Middle frontal gyrus (tissue), 1 donor: ENCODE results near the gene AKAP13.

Experiments
- DNase-seq: peaks from one replicate; pipeline ENCODE4 v3.0.0-alpha.2; 2015; ENCODE audit warnings: low spot score; ENCODE audit errors: extremely low spot score

Gene AKAP13

GRCh38 chr15:85764649-85765277, 384.4 kb downstream of the AKAP13 start:
- DNase-seq = no peak

GRCh38 chr15:85766001-85766831, 385.8 kb downstream of the AKAP13 start:
- DNase-seq = no peak

- DNase-seq = no peak
Observed at GRCh38 chr15:85767785-85768529, 387.6 kb downstream of the AKAP13 start.

GRCh38 chr15:85768595-85769168, 388.3 kb downstream of the AKAP13 start:
- no peak for DNase-seq

GRCh38 chr15:85769182-85769900, 388.9 kb downstream of the AKAP13 start:
- no peak for DNase-seq

- no peak for DNase-seq
Observed at GRCh38 chr15:85770096-85771041, 390.0 kb downstream of the AKAP13 start.

GRCh38 chr15:85771271-85771670, 390.9 kb downstream of the AKAP13 start:
- no peak for DNase-seq

GRCh38 chr15:85771781-85772445, 391.5 kb downstream of the AKAP13 start:
- no peak for DNase-seq

- no peak for DNase-seq
Observed at GRCh38 chr15:85772668-85773067, 392.3 kb downstream of the AKAP13 start.

- no peak for DNase-seq
Observed at GRCh38 chr15:85773249-85773648, 392.8 kb downstream of the AKAP13 start.

- DNase-seq = no peak
Observed at GRCh38 chr15:85773970-85774369, 393.6 kb downstream of the AKAP13 start.

GRCh38 chr15:85777250-85778106, 397.1 kb downstream of the AKAP13 start:
- no peak for DNase-seq

- DNase-seq = no peak
Observed at GRCh38 chr15:85778107-85778776, 397.8 kb downstream of the AKAP13 start.

GRCh38 chr15:85779249-85779648, 398.8 kb downstream of the AKAP13 start:
- DNase-seq = no peak

GRCh38 chr15:85780225-85780985, 400.0 kb downstream of the AKAP13 start:
- no peak for DNase-seq

- DNase-seq = no peak
Observed at GRCh38 chr15:85781099-85781498, 400.7 kb downstream of the AKAP13 start.

- no peak for DNase-seq
Observed at GRCh38 chr15:85782064-85782463, 401.7 kb downstream of the AKAP13 start.
